CD4-positive, alpha-beta T cell treated with Interleukin-17A for 1 hour (primary cell): Measurements from ENCODE around the gene SPRR2B.
"Not testable (repeated sequence)": the region's sequence is repeated elsewhere in the genome, so short reads cannot be mapped to it uniquely, and the experiment has no call there.

Source experiments
- DNase-seq: peaks from one replicate; pipeline ENCODE4 v3.0.0-alpha.2; 2020

The SPRR2B gene

GRCh38 chr1:153032677-153033308, 38.6 kb downstream of the SPRR2B start:
- DNase-seq = no peak

- no peak for DNase-seq
Observed at GRCh38 chr1:153032073-153032472, 39.3 kb downstream of the SPRR2B start.

- no peak for DNase-seq
Observed at GRCh38 chr1:153030895-153031294, 40.5 kb downstream of the SPRR2B start, which contains the start of gene SPRR1B. Gene SPRR1B (plus strand): TSS chr1:153031203. CDS start chr1:153032346, 1,143 bp downstream.

- DNase-seq = no peak
Observed at GRCh38 chr1:153028766-153029165, 42.6 kb downstream of the SPRR2B start.

DNA sequence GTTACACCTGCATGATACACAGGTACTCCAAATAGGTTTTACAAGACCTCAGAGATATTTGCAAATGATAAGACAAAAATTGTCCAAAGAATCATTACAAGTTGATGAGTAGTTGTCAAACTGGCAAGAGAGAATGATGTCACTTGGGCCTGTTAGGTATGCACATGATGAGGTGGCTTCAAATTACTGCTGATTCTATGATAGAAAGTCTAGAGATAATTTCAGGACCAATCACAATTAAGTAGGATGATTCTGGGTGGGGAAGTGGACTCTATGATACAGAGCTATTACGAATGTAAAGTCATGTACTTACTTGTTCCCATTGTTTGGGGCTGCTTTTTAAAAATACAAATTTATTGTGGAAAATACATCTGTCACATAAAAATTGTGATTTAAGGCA, 45.6 kb downstream of the SPRR2B start:
- no peak for DNase-seq

- no peak for DNase-seq
Observed at GRCh38 chr1:153024413-153024812, 47.0 kb downstream of the SPRR2B start.

- no peak for DNase-seq
Observed at GRCh38 chr1:153023109-153023508, 48.3 kb downstream of the SPRR2B start.

GRCh38 chr1:153022340-153022739, 49.1 kb downstream of the SPRR2B start:
- DNase-seq = not testable (repeated sequence)

DNA sequence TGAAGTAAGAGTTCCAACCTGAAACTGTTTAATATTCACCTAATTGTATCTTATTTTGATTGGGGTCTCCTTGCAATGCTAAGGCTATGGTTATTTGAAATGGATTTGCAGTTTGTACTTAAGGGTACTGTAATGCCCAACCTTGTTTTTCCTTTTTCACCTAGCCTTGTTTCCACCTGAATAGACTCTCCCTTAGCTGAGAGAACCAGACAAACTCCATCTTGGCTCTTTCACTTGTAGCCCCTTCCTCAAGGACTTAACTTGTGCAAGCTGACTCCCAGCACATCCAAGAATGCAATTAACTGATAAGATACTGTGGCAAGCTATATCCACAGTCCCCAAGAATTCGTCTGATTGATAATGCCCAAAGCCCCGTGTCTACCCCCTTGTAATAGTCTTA, 49.6 kb downstream of the SPRR2B start:
- DNase-seq = not testable (repeated sequence)
